ENCODE measurements around the gene LRP8.

The LRP8 gene

DNA sequence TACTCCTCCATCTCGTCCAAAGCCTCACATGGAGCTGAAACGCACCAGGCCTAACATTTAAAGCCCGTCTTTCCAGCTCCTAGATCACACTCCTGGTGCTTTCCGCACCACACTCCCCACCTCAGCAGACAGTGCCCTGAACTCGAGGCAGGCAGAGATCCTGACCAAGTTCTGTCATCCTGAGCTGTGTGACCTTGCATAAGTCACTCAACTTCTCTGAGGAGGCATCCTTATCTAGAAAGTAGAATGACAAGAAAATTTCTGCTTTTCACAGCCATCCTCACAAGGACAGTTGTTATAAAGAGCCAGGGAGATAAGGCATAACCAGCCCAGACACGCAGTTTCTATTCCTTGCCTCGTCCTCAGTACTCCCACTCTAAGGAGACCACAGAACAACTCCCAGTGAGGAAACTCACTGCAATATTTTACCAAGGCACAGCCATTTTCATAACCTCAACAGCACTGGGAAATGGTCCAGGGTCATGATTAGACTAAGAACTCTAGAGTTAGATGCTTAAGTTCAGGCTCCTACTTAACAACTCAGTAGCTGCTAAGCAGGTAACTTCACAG lies 3.1 kb downstream of the LRP8 start:
- in situ Hi-C loops (cut with HindIII; ENCODE audit: low sequenced_read_pairs) = no loop called here

DNA sequence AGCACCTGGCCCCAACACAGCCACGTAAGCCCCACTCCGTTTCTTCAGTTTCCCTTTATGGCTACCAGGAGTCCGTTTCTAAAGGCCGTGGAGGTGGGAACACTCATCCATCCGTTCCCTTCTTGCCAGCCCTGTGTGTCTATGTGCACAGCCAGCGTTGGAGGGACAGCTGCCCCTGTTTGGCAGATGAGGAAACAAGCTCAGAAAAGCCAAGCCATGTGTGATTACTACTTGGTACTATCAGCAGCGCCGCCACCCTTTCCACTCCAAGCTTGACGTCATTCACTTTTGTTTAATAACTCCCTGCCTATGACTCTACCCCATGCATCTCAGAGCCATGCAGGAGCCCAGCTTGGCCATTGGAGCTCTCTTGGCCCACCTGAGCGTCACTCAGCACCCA lies 3.5 kb downstream of the LRP8 start:
- in situ Hi-C loops (cut with HindIII; ENCODE audit: low sequenced_read_pairs) = no loop called here

DNA sequence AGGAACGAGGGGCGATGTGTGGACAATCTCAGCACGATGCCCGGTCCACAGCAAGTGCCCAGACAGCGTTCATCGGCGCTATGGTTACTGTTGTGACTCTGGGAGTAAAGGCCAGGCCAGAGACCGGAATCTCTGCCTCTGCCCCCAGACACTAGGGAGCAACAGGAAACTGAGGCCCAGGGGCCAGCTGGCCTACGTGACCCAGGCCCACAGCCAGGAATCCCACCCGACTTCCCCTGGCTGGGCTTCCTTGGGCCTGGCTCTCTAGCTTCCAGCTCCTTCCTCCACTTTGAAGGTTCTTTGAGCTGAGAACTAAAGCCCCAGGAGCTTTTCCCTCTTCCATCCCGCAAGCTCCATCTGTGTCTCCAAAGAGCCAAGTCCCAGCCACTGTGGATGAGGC lies 4.6 kb downstream of the LRP8 start:
- in situ Hi-C loops (cut with HindIII; ENCODE audit: low sequenced_read_pairs) = no loop called here

DNA sequence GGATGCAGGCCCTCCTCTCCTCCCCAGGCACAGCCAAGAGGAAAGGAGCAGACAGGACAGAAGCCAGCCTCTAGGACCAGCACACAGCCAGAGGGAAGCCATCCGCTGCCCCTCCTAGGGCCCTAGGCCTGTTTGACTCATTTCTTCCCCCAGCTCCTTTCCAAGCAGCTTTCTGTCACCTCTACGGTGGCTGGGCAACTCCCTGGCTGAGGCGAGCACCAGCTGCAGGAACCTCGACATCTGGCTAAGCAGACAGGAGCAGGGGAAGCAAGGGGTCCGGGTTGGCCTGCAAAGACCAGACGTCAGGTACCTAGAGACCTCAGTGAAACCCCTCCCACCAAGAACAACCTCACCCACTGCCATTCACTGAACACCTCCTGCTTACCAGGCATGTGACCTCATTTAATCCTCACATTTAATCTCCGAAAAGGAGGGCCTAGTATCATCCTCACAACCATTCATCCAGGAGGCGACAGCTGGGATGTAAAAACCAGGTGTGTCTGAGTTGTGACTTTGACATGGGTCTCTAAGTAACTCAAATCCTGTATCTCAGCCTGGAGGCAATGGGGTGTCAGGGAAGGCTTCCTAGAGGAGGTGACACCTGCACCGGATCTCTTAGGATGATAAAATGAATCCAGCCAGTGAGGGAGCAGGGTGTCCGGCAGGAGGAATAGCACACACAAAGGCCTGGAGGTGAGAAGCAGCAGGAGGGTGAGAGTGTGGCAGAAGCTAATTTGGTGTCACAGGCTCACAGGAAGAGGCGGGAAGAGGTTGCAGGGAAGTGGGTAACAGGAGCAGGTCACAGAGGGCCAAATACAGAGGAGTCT lies 5.9 kb downstream of the LRP8 start:
- in situ Hi-C loops (cut with HindIII; ENCODE audit: low sequenced_read_pairs) = no loop called here

- in situ Hi-C loops (cut with HindIII; ENCODE audit: low sequenced_read_pairs) = no loop called here
These were observed 6.5 kb downstream of the LRP8 start for GRCh38 chr1:53321366-53321765.

DNA sequence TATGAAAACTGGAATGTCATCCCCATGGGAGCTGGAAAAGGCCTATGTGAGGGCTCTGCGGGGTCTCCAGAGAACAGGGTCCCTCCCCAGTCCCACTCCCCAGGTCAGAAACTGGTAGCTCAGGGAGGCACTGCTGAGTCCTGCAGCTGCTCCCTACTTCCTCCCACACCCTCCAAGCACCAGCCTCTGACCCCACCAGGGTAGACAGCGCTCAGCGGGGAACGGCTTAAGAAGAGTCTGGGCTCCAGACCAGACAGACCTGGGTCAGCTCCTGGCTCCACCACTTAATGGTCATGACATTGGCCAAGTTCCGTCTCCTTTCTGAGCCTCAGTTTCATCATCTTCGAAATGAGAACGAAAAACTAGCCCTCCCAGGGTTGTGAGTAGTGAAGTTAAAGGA lies 7.2 kb downstream of the LRP8 start:
- in situ Hi-C loops (cut with HindIII; ENCODE audit: low sequenced_read_pairs) = no loop called here

DNA sequence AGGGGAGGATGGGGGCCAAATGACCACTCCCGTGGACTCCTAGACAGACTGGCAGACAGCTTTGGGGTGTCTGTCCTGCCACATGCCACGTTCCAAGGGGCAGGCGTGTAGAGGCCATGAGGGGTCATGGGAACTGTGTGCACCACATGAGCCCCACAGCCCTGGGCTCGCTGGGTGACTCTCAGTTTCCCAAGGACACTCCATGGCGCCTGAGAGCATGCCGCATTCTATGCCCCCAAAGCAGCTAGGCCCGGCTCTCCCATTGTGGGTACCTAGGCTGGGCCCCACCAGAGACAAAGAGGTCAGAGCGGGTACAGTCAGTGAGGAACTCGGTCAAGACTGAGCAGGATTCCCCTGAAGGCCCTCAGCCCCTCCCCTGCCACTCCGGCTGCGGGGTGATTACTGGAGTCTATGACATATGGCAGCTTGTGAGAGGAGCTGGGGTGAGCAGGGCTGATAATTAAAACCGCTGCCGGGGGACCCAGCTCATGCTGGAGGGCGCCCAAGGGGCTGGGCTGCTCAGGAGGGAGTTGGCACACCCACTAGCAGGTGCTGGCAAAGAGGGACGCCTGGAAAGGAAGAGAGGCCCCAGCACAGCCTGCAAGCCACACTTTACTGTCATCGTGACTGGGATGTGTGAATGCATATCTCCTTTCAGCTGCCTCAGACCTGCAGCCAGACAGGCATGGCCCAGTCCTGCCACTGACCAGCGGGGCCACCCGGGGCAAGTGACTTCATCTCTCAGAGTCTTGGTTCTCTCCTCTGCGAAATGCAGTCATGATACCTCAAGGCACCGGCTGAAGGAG lies 8.4 kb downstream of the LRP8 start:
- in situ Hi-C loops (cut with HindIII; ENCODE audit: low sequenced_read_pairs) = no loop called here

DNA sequence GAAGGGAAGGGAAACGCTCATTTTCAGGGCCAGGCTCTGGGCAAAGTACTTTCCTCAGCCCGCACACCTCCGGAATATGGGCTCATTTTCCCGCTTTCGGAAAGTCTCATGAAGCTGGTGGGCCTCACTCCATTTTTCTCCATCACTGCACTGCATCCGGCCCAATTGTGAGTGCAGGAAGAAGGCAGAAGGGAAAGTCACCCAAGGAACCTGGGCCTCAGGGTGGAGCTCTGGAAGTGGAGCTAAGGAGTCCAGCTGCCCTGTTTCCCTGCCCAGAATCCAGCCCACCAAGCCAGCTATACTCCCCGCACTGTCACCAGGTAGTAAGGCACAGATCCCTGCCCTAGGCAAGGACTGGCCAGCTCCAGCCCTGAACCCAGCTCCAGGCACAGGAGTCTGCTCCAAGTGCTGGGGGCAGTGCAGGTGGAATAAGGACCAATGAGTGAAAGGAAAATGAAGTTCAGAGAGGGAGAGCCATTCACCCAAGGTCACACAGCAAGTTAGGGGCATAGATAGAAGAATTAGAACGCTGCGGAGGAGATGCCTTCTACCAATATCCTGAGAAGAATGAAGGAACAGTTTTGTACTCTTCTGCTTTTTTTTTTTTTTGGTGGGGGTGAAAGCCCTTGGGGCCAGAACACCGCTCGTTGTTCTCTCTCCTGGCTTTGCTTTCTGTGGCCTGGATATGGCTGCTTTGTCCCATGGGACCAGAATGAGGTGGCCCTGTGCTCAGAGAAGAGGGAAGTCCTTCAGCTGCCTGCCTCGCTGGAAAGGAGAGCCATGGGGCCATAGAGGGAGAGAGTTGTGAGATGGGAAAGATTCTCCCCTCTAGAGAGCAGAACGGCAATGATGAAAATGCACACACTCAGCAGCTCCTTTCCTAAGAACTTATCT lies 10.0 kb downstream of the LRP8 start:
- in situ Hi-C loops (cut with HindIII; ENCODE audit: low sequenced_read_pairs) = no loop called here

DNA sequence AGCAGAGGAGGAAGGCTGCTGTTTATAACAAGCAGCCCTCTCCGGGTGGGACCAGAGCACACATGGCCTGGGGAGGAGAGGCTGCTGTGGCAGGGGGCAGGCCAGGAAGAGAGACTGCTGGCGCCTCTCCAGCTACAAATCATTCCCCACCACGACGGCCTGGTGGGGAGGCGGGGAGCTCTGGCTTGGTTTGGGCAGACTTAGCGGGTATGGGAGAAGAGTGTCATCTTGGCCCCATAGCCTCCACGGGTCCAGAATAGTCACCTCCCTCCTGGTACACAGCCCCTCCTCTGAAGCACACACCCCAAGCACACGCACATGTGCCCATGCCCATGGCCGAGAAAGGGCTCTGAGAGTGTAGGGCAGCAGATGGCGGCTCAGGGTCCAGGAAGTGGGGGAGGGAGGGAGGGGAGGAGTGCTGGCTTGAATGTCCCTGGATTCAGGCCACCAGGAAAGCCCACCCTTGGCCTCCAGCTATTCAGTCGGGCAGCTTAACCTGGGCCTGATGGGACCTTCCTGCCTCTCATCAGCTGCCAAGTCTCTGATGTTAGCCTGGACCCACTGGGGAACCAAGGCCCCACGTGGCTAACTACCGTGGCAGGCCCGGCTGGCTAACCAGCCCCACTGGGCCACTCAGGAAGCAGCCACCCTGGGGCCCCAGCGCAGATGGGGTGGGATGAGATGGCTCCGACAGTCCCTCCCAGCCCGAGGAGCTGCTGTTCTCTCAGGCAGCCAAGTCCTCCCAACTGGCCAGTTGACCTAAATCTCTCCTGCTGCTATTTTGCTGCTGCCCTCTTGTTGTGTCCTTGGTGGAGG lies 10.9 kb downstream of the LRP8 start:
- in situ Hi-C loops (cut with HindIII; ENCODE audit: low sequenced_read_pairs) = no loop called here

DNA sequence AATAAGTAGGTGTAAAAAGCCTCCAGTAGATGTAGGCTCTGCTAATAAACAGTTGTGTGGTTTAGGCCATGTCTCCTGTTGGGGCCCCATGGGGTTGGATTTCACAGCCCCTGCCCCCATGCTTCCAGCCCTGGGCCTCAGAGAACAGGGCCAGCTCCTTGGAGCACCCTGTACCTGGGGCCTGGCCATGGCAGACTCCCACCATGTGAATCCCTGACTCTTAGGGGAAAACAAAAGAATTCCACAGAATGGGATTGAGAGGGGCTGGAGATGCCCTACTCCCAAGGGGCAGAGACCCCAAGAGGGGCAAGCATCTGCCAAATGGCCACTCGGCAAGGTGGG lies 11.5 kb downstream of the LRP8 start:
- in situ Hi-C loops (cut with HindIII; ENCODE audit: low sequenced_read_pairs) = no loop called here

DNA sequence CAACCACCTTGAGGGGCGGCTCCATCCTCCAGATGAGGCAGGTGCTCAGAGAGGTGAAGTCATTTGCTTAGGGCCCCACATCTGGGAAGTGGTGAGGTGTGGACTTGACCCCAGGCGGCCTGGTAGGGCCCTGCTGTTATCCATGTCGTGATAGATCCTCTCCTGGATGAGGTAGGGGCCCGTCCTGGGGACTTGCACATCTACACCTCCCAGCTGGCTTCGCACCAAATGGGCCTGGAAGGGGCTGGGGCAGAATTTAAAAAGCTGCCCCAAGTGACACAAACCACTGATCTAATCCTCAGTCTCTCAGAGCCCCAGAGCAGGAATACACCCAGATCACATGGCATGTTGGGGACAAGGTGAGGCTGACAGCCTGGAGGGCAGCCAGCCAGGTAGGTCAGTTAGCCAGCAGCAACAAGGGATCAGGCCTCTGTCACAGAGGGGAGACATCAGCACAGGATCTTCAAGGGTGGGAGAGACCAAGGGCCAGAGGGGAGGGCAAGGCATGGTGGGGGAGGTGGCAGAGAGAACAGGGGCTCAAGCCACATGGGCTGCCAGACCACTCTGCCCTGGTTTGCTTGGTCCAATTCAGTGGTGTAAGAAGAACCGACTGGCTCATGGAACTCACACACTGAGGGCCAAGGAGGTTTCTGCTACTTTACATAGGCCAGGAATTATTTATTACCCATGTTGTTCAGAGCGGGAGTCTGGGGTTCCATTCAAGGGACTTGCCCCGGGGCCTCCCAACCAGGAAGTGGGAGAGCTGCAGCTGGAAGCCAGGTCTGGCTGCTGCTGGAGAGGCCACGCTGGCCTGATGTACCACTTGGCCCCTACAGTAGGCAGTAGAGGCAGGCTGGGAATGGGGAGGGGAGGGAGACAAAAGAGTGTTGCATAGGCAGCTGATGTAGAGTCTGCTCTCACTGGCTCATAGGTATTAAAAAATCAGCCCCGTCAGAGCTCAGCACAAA lies 12.1 kb downstream of the LRP8 start:
- in situ Hi-C loops (cut with HindIII; ENCODE audit: low sequenced_read_pairs) = no loop called here

DNA sequence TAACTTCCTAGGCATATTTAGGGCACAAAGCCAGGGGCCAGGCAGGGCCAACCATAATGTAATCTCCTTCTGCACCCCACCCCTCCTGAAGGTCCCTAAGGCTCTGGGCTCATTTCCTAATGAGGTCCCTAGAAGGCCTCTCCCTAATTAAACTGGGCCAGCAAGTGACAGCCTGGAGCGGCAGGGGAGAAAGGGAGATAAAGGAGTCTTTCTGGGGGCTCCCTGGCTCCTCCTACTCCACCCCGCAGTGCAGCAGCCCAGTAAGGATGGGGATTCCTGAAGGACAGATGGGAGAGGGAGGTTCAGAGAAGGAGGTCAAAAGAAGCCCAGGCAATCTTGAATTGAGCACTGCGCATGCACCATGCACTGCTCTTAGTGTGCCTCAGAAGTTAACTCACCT lies 12.8 kb downstream of the LRP8 start:
- in situ Hi-C loops (cut with HindIII; ENCODE audit: low sequenced_read_pairs) = no loop called here

DNA sequence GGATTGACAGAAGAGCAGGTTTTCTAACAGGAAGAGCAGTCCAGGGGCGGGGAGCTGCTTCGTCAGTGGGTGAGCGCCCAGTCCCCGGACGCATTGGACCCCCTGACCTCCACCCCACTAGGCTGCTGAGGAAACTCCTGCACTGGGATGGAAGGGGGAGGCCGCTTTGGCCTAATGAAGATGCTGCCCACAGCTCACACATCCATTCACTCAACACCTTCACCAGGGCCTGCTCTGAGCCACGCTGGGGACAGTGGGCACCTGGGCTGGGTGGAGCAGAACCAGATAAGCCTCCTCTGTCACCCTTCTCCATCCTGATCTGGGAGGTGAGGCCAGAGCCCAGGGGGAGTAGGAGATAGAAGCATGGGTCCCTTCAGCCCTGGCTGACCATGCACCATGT lies 13.3 kb downstream of the LRP8 start:
- in situ Hi-C loops (cut with HindIII; ENCODE audit: low sequenced_read_pairs) = no loop called here

DNA sequence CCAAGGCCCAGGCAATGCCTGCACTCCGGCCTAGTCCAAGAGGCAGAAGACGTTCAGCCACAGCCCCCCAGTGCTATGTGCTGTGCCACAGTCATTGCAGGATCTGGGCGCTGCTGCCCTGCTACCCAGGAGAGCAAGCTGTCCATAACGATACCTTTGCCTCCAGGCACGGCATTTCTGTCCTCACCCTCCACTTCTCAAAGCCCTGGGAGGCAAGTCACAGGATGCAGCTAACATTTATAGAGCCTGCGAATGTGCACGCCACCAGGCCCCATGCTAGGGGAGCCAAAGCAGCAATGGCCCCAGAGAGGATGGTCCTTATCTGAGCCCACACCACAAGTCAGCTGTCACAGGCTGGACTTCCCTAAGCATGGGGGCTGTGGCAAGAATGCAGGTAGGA lies 13.8 kb downstream of the LRP8 start:
- in situ Hi-C loops (cut with HindIII; ENCODE audit: low sequenced_read_pairs) = no loop called here

GRCh38 chr1:53313556-53313955 lies 14.3 kb downstream of the LRP8 start:
- in situ Hi-C loops (cut with HindIII; ENCODE audit: low sequenced_read_pairs) = no loop called here

DNA sequence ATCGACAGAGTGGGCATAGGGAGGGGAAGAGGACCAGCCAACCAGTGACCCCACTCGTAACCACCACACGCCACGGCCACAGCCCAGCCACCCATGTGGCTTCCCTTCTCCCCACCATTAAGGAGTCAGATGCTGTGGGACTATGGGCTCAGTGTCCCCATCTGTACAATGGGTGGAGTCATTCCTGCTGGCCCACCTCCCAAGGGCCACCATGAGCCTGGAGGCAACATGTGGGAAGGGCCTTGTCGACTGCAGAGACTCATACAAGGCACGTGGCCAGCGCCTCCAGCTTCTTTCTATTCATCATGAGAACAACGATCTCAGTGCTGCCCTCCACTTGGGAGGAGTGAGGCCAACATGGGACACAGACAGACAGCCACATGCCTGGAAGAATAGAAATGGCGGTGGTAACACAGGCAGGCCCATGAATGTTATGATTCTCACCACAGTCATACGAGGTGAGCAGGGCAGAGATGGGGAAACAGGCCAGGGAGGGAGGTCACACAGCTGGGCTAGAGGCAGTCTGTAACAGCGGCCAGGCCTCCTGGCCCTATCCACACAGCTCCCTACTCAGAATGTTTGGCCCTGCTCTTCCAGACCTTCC lies 16.1 kb downstream of the LRP8 start:
- in situ Hi-C loops (cut with HindIII; ENCODE audit: low sequenced_read_pairs) = no loop called here

DNA sequence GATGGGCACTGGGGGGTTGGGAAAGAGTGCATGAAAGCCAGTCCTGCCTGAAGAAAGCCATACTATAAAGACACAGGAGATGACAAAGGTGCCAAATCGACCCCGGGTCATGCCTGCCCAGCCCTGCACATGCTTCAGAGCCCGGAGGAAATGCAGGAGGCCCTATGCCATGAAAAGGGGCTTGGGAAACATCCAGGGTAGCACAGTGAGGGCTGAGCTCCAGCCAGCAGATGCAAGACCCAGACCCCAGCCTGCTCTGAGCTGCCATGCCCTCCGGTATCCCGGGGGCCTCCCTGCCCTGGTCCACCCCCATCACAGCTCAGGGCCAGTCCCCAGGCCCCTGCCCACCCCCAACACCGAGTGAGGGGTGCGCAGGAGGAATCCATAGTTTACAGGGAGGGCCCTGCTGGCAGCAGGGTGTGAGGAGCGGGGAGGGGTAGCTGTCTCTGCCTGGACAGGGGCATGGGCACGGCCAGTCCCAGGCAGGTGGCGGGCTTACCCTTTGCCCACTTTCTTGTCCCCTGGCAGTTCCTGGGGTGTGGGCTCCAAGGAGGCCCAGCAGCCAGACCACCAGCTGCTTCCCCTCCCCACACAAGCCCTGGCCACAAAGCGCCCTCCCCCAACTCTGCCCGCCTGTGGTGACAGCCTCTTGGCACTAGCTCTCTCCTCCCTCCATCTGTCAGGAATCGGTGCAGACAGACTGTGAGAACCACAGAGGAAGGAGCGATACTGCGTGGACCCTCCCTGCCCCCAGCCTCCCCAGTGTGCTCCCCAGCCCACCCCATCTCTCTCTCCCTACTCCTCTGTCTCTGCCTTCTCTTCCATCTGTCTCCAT lies 16.8 kb downstream of the LRP8 start:
- in situ Hi-C loops (cut with HindIII; ENCODE audit: low sequenced_read_pairs) = no loop called here

- in situ Hi-C loops (cut with HindIII; ENCODE audit: low sequenced_read_pairs) = no loop called here
These were observed 18.1 kb downstream of the LRP8 start for GRCh38 chr1:53309802-53310201.

All from endothelial cell of hepatic sinusoid (primary cell).